CD4-positive, alpha-beta memory T cell (primary cell): ENCODE data around the gene PDCD2L. TPM values are rescaled to one million over a fixed set of nuclear protein-coding genes. Genes with fewer than 3 reads are reported as not detected.

Source experiments
- CTCF ChIA-PET: fragments of 350-600 bp; sonication (Branson Sonifier 250); formaldehyde crosslinking; loops from one replicate; lab custom pipeline; 2021; ENCODE audit warnings: inconsistent platforms; ENCODE audit not compliant: partially characterized antibody; lab: Charles Lee
- POLR2A ChIA-PET: fragments of 350-600 bp; sonication (Branson Sonifier 250); formaldehyde crosslinking; loops from one replicate; lab custom pipeline; 2021; ENCODE audit not compliant: partially characterized antibody; lab: Charles Lee
- DNase-seq, 5 donors: peaks; one replicate each; pipeline versions ENCODE4 v3.0.0 to v3.0.0-alpha.2; 2020 to 2022; ENCODE audit warnings: mixed read lengths in 1 of 5
- H3K27ac ChIP-seq: one replicate; pipeline ENCODE4 v1.7.0; 2013; ENCODE audit warnings: low read depth, low read length
- H3K27me3 ChIP-seq: 2 replicates; pipeline ENCODE4 v1.7.0; 2013; ENCODE audit warnings: mild to moderate bottlenecking, low read length, moderate library complexity; ENCODE audit not compliant: insufficient read depth
- H3K36me3 ChIP-seq: 2 replicates; pipeline ENCODE4 v1.7.0; 2013; ENCODE audit warnings: mild to moderate bottlenecking, low read length, moderate library complexity; ENCODE audit not compliant: insufficient read depth
- H3K4me1 ChIP-seq: 2 replicates; pipeline ENCODE4 v1.7.0; 2013; ENCODE audit warnings: mild to moderate bottlenecking, low read length, moderate library complexity; ENCODE audit not compliant: insufficient read depth
- H3K4me3 ChIP-seq, 2 donors: one replicate each; pipeline ENCODE4 v1.7.0; 2013; ENCODE audit warnings: low read length in 2 of 2, mild to moderate bottlenecking in 1 of 2
- H3K9me3 ChIP-seq, 2 donors: one replicate each; pipeline ENCODE4 v1.7.0; 2013; ENCODE audit warnings: low read length in 2 of 2, control low read depth in 1 of 2; ENCODE audit not compliant: control insufficient read depth in 1 of 2
- H3K27ac Mint-ChIP-seq, 7 donors: one replicate each; pipeline ENCODE4 v1.8.0; 2020 to 2021; ENCODE audit warnings: mixed read lengths in 7 of 7, mild to moderate bottlenecking in 6 of 7, inconsistent platforms in 3 of 7, moderate library complexity in 3 of 7
- H3K27me3 Mint-ChIP-seq, 2 donors: one replicate each; pipeline ENCODE4 v1.8.0; 2020 to 2021; ENCODE audit warnings: mixed read lengths in 2 of 2
- H3K36me3 Mint-ChIP-seq, 2 donors: one replicate each; pipeline ENCODE4 v1.8.0; 2020 to 2021; ENCODE audit warnings: mixed read lengths in 2 of 2, inconsistent platforms in 1 of 2, mild to moderate bottlenecking in 1 of 2
- H3K4me1 Mint-ChIP-seq, 4 donors: one replicate each; pipeline ENCODE4 v1.8.0; 2020 to 2021; ENCODE audit warnings: mixed read lengths in 4 of 4, mild to moderate bottlenecking in 1 of 4
- H3K4me3 Mint-ChIP-seq, 8 donors: one replicate each; pipeline ENCODE4 v1.8.0; 2020 to 2021; ENCODE audit warnings: mixed read lengths in 8 of 8, mild to moderate bottlenecking in 7 of 8, moderate library complexity in 6 of 8, inconsistent platforms in 3 of 8
- H3K9me3 Mint-ChIP-seq, 8 donors: one replicate each; pipeline ENCODE4 v1.8.0; 2020 to 2021; ENCODE audit warnings: mixed read lengths in 8 of 8, mild to moderate bottlenecking in 5 of 8, inconsistent platforms in 3 of 8, moderate library complexity in 1 of 8
- intact Hi-C: fragments of 100-400 bp; cut with micrococcal nuclease; formaldehyde crosslinking; loops from one replicate; pipeline ENCODE4 v1.15.1; 2023
- polyA plus RNA-seq, 2 donors: library from polyadenylated mRNA; unstranded; fragments of 300-500 nt; fragmentation: Illumina TruSeq; gene quantifications; one replicate each; pipeline ENCODE4 v1.2.3, GENCODE V29; 2021
- total RNA-seq, 2 experiments: library from RNA; stranded (reverse); gene quantifications; one replicate each; pipeline ENCODE4 v1.2.3, GENCODE V29; 2021

Gene PDCD2L
- total and polyA plus RNA-seq, 4 experiments from 2014 or later = 8.8 to 18.9 (median 11.9) TPM

GRCh38 chr19:34370983-34371382, 33.2 kb upstream of the PDCD2L start:
- POLR2A ChIA-PET = interaction anchor here (1.3 kb wide), 1 partner anchor 13 kb away, joined by 4 read pairs; no protein-coding TSS in a partner anchor
- no peak overlapping the region for H3K4me3 ChIP-seq
- peaks cover 44% of the 10 kb centered on the region for H3K36me3 ChIP-seq
- peaks cover 20 to 68% of the 10 kb centered on the region in 2 donors for H3K36me3 Mint-ChIP-seq
- H3K4me1 Mint-ChIP-seq = peaks cover 28 to 42% (median 32%) of the 10 kb centered on the region in 4 donors
- no peak for DNase-seq
- no peaks in the 10 kb centered on the region for H3K9me3 Mint-ChIP-seq
- H3K27me3 Mint-ChIP-seq = no peaks in the 10 kb centered on the region
- H3K27ac ChIP-seq = no peak overlapping the region
- peak overlapping the region in 3 of 7 donors; percentile 18 to 60 (median 55) for H3K27ac Mint-ChIP-seq
- no peaks in the 10 kb centered on the region for H3K27me3 ChIP-seq
- intact Hi-C loops = no loop called here
- CTCF ChIA-PET = interaction anchor here (0.8 to 1.0 kb wide), 2 partner anchors 11 to 25 kb away, joined by 3 to 4 read pairs; no protein-coding TSS in a partner anchor
- no peaks in the 10 kb centered on the region for H3K9me3 ChIP-seq
- no peak overlapping the region for H3K4me3 Mint-ChIP-seq
- H3K4me1 ChIP-seq = peaks cover 26% of the 10 kb centered on the region

GRCh38 chr19:34373601-34374288, 30.5 kb upstream of the PDCD2L start:
- Mint-ChIP-seq H3K4me1 (peaks cover 10 to 18% (median 13%) of the 10 kb centered on the region in 4 donors), H3K36me3 (peaks cover 27 to 60% of the 10 kb centered on the region in 2 donors), H3K9me3 (no peaks in the 10 kb centered on the region), H3K4me3 (no peak overlapping the region), H3K27me3 (no peaks in the 10 kb centered on the region), H3K27ac (peak overlapping the region in 2 of 7 donors; percentile 70 to 90)
- Histone ChIP-seq H3K27me3 (no peaks in the 10 kb centered on the region), H3K9me3 (no peaks in the 10 kb centered on the region), H3K27ac (no peak overlapping the region), H3K4me3 (no peak overlapping the region), H3K36me3 (peaks cover 48% of the 10 kb centered on the region), H3K4me1 (no peaks in the 10 kb centered on the region)
- ChIA-PET POLR2A (no interaction called here), CTCF (no interaction called here)
- no peak for DNase-seq
- intact Hi-C loops = no loop called here

DNA sequence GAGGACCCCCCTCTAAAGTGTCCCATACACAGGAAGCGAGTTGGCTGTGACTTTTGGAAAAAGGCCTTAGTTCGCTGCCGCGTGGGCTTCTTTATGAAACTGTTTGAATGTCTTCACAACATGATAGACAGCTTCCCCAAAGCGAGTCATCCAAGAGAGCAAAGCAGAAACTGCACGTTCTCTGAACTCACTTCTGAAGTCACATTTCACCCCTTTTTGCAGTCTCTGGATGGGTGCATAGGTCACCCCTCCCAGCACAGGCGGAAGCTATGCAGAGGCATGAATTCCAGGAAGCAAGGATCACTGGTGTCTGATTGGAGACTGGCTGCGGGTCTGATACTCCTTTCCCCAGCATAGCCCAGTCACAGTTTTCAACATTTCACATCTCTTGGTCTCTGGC, 28.6 kb upstream of the PDCD2L start:
- Mint-ChIP-seq H3K27ac (no peak overlapping the region), H3K4me1 (peaks cover 9 to 12% (median 11%) of the 10 kb centered on the region in 4 donors), H3K9me3 (no peaks in the 10 kb centered on the region), H3K4me3 (no peak overlapping the region), H3K27me3 (no peaks in the 10 kb centered on the region), H3K36me3 (peaks cover 24 to 59% of the 10 kb centered on the region in 2 donors)
- Histone ChIP-seq H3K27ac (no peak overlapping the region), H3K27me3 (no peaks in the 10 kb centered on the region), H3K9me3 (no peaks in the 10 kb centered on the region), H3K36me3 (peaks cover 50% of the 10 kb centered on the region), H3K4me1 (no peaks in the 10 kb centered on the region), H3K4me3 (no peak overlapping the region)
- ChIA-PET POLR2A (no interaction called here), CTCF (no interaction called here)
- DNase-seq = no peak
- intact Hi-C loops = no loop called here

GRCh38 chr19:34380639-34381241, 23.5 kb upstream of the PDCD2L start:
- H3K36me3 Mint-ChIP-seq = peaks cover 50 to 71% of the 10 kb centered on the region in 2 donors
- intact Hi-C loops = no loop called here
- DNase-seq = no peak
- ChIA-PET CTCF (no interaction called here), POLR2A (no interaction called here)
- Histone ChIP-seq H3K9me3 (no peaks in the 10 kb centered on the region), H3K4me1 (no peaks in the 10 kb centered on the region), H3K36me3 (peaks cover 70% of the 10 kb centered on the region), H3K27me3 (no peaks in the 10 kb centered on the region), H3K4me3 (no peak overlapping the region), H3K27ac (no peak overlapping the region)
- H3K4me1 Mint-ChIP-seq = peaks cover 0 to 8% (median 7%) of the 10 kb centered on the region in 4 donors
- no peak overlapping the region for H3K4me3 Mint-ChIP-seq
- no peak overlapping the region for H3K27ac Mint-ChIP-seq
- no peaks in the 10 kb centered on the region for H3K27me3 Mint-ChIP-seq
- no peaks in the 10 kb centered on the region for H3K9me3 Mint-ChIP-seq

GRCh38 chr19:34381399-34382251, 22.6 kb upstream of the PDCD2L start:
- peaks cover 67% of the 10 kb centered on the region for H3K36me3 ChIP-seq
- no peaks in the 10 kb centered on the region for H3K27me3 Mint-ChIP-seq

GRCh38 chr19:34382471-34382870, 21.7 kb upstream of the PDCD2L start:
- Histone ChIP-seq H3K4me1 (no peaks in the 10 kb centered on the region), H3K36me3 (peaks cover 65% of the 10 kb centered on the region), H3K9me3 (no peaks in the 10 kb centered on the region), H3K4me3 (no peak overlapping the region), H3K27me3 (no peaks in the 10 kb centered on the region), H3K27ac (no peak overlapping the region)
- peaks cover 0 to 13% (median 7%) of the 10 kb centered on the region in 4 donors for H3K4me1 Mint-ChIP-seq
- H3K27ac Mint-ChIP-seq = peak overlapping the region in 2 of 7 donors; percentile 32 to 63
- intact Hi-C loops = no loop called here
- ChIA-PET CTCF (no interaction called here), POLR2A (no interaction called here)
- no peak for DNase-seq
- H3K4me3 Mint-ChIP-seq = no peak overlapping the region
- H3K9me3 Mint-ChIP-seq = no peaks in the 10 kb centered on the region
- H3K27me3 Mint-ChIP-seq = no peaks in the 10 kb centered on the region
- H3K36me3 Mint-ChIP-seq = peaks cover 46 to 76% of the 10 kb centered on the region in 2 donors

More at GRCh38 chr19:34381399-34382251, 22.6 kb upstream of the PDCD2L start:
- DNase-seq = no peak
- H3K27ac ChIP-seq = no peak overlapping the region
- no peaks in the 10 kb centered on the region for H3K9me3 ChIP-seq
- intact Hi-C loops = no loop called here
- ChIA-PET POLR2A (no interaction called here), CTCF (no interaction called here)
- H3K9me3 Mint-ChIP-seq = no peaks in the 10 kb centered on the region
- H3K27me3 ChIP-seq = no peaks in the 10 kb centered on the region
- H3K4me1 Mint-ChIP-seq = peaks cover 0 to 12% (median 7%) of the 10 kb centered on the region in 4 donors
- no peak overlapping the region for H3K4me3 ChIP-seq
- H3K27ac Mint-ChIP-seq = peak overlapping the region in 1 of 7 donors; percentile 41
- no peak overlapping the region for H3K4me3 Mint-ChIP-seq
- H3K36me3 Mint-ChIP-seq = peaks cover 50 to 75% of the 10 kb centered on the region in 2 donors
- H3K4me1 ChIP-seq = no peaks in the 10 kb centered on the region

DNA sequence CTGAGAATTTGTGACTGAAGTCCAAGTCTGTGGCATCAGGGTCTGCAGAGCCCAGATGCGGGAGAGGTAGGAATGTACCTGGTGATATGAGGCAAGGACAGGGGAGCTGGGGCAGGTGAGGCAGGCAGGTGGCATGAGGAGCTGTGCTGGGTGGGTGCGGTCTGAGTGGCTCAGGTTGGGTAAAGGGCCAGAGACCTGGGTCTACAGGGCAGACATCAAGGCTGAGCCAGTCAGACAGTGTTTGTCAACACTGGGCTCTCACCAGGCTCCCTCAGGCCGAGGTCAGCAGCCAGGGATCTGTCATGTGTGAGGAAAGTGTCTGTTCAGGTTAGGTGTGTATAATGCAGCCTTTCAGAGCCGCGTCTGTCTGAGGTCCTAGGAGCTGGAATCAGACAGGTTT, 20.6 kb upstream of the PDCD2L start:
- peaks cover 60% of the 10 kb centered on the region for H3K36me3 ChIP-seq
- no peaks in the 10 kb centered on the region for H3K27me3 ChIP-seq
- H3K27ac ChIP-seq = no peak overlapping the region
- ChIA-PET POLR2A (interaction anchor here (1.4 kb wide), 1 partner anchor 13 kb away, joined by 4 read pairs; no protein-coding TSS in a partner anchor), CTCF (no interaction called here)
- no peaks in the 10 kb centered on the region for H3K9me3 Mint-ChIP-seq
- peaks cover 0 to 13% (median 7%) of the 10 kb centered on the region in 4 donors for H3K4me1 Mint-ChIP-seq
- no peaks in the 10 kb centered on the region for H3K9me3 ChIP-seq
- intact Hi-C loops = no loop called here
- no peaks in the 10 kb centered on the region for H3K4me1 ChIP-seq
- peak overlapping the region in 5 of 7 donors; percentile 24 to 83 (median 32) for H3K27ac Mint-ChIP-seq
- H3K4me3 ChIP-seq = no peak overlapping the region
- no peak overlapping the region for H3K4me3 Mint-ChIP-seq
- DNase-seq = no peak
- H3K27me3 Mint-ChIP-seq = no peaks in the 10 kb centered on the region
- peaks cover 37 to 77% of the 10 kb centered on the region in 2 donors for H3K36me3 Mint-ChIP-seq
